GM18870 (cell line): ENCODE data around the gene SIMC1.
"Not testable (repeated sequence)": the region's sequence is repeated elsewhere in the genome, so short reads cannot be mapped to it uniquely, and the experiment has no call there.

Experiments
- ATAC-seq: cut with Tn5 transposase; IDR thresholded peaks from one replicate; pipeline ENCODE4 v1.9.1; 2021; ENCODE audit warnings: moderate library complexity; ENCODE audit not compliant: unreplicated experiment

The SIMC1 gene

GRCh38 chr5:176290057-176290840 is 52.0 kb downstream of the SIMC1 start:
- ATAC-seq: not testable (repeated sequence)

DNA sequence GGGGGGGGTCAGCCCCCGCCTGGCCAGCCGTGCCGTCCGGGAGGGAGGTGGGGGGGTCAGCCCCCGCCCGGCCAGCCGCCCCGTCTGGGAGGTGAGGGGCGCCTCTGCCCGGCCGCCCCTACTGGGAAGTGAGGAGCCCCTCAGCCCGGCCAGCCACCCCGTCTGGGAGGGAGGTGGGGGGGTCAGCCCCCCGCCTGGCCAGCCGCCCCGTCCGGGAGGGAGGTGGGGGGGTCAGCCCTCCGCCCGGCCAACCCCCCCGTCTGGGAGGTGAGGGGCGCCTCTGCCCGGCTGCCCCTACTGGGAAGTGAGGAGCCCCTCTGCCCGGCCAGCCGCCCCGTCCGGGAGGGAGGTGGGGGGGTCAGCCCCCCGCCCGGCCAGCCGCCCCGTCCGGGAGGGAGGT is 67.1 kb downstream of the SIMC1 start:
- not testable (repeated sequence) for ATAC-seq

- ATAC-seq: no peak
Observed at GRCh38 chr5:176317534-176318374, 79.5 kb downstream of the SIMC1 start.

DNA sequence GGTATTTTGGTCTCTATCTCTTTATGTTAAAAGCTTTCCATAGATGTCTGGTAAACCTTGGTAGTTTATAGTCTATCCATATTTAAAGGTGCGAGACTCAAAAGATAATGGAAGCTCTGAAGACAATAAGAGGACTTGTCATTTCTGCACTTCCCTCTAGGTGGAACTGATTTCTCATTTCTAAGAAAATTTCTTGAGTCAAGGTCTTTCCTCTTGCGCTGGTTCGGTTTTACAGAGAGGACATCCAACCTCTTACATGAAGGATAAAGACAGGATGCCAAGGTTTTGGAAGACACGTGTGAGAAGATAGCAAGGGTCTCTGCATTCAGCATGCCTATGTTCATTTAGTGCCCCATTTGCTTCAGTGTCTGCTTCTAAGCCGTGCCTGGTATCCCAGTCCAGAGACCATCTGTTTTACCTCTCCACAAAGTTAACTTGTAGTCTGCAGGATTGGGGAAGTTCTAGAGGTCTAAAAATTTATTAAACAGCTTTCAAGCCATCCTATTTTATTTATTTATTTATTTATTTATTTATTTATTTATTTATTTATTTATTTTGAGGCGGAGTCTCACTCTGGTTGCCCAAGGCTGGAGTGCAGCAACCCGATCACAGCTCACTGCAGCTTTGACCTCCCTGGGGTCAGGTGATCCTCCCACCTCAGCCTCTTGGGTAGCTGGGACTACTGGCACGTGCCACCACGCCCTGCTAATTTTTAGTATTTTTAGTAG is 81.8 kb downstream of the SIMC1 start:
- no peak for ATAC-seq

DNA sequence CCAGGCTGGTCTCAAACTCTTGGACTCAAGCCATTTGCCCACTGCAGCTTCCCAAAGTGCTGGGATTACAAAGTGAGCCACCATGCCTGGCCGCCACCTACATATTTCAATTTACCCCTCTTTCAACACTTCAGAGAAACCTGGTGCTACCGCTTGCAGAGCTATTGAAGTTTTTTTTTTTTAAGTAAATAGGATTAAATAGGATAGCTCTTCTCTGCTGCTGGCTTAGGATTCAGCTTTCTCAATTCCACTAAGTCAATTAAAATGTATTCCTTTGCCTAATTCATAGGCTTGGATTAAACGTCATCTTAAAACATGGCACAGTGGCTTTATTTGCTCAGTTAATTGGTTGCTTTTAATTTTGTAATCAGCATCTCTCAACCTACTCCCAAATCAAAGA is 82.4 kb downstream of the SIMC1 start:
- ATAC-seq: no peak

- no peak for ATAC-seq
Observed at GRCh38 chr5:176334031-176334770, 96.0 kb downstream of the SIMC1 start.

GRCh38 chr5:176337913-176338312 is 99.7 kb downstream of the SIMC1 start:
- ATAC-seq: no peak

DNA sequence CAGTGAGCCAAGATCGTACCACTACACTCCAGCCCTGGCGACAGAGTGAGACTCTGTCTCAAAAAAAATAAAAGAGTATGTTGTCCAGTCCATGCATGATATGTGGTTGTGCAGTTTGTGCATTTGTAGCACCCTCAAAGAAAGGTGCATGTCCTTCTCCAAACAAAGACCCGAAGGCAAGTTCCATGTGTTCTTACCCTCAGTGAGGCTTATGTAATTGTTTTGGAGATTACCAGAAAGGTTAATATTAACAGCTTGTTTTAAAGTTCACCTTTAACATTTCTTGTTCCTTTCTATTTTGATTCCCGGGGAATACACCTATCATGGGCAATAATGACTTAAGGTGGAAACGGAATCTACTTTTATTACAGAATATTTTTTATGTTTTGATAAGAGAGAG is 101.1 kb downstream of the SIMC1 start:
- no peak for ATAC-seq

DNA sequence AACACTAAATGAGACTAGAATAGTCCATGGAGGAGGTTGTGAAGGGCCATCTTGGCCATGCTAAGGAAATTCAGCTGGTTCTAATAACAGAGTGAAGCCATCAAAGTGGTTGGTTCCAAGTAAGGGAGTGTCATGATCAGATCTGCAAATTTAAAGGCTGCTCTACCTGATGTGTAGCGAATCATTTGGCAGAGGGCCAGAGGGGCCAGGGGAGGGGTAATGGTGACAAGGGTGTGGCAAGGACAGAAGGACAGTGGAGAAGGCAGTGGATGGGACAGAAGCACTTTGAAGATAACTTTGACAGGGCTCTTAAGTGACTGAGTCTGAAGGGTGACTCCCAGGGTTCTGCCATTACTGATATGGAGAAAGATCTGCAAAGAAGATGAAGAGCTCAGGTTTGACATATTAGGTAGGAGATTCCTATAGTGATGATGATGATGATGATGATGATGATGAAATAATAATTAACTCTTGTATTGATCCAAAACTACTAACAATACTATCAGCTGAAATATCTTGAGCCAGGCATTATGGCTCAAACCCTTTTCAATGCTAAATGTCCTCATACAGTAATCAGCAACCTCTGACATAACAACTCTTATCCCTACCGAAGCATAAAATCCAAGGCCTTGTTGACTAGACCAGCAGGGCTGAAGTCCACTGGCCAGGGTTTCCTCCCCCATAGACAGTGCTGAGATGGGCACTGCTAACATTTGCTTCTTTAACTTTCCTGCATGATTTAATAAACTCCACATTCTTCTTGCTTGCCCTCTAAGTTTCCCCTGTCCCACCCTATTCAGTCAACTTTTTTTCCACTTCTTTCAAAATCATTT is 103.3 kb downstream of the SIMC1 start:
- no peak for ATAC-seq

- ATAC-seq: no peak
Observed at GRCh38 chr5:176342158-176342483, 103.9 kb downstream of the SIMC1 start.

GRCh38 chr5:176342766-176343458 is 104.7 kb downstream of the SIMC1 start:
- ATAC-seq: no peak

- no peak for ATAC-seq
Observed at GRCh38 chr5:176350416-176350815, 112.2 kb downstream of the SIMC1 start.

DNA sequence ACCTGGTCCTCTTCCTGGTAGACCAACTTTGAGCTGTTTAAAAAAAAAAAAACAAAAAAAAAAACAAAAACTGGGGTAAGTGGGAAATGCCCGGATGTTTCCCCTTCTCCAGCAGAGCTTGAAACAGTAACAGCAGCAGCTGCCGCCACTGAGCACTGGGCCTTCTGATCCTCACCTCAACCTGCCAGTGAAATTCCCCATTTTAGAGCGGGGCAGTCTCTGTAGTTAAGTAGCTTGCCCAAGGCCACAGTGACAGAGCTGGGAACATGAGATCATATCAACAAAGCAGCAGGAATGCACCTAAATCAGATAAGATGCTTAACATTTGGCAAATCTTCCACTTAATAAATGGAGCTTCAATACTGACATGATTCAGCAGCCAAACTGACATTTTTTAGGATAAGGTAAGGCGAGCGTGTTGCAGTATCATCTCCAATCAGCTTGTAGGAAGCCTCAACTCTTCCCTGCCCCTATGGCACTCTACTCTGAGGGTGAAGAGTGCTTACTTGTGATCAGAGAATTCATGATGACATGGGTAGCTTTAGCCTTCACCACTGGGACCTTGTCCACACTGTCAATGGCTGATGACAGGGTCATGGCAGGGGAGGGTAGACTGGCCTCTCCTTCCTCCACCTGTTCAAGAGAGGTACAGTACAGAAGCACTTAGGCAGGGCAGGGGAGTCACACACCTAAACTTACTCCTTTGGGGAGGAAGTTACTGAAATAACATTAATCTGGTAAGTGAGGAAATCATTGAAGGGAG is 114.1 kb downstream of the SIMC1 start:
- ATAC-seq: no peak

GRCh38 chr5:176353533-176353932 is 115.3 kb downstream of the SIMC1 start:
- no peak for ATAC-seq

- ATAC-seq: no peak
Observed at GRCh38 chr5:176355400-176356178, 117.4 kb downstream of the SIMC1 start.

GRCh38 chr5:176356179-176356566 is 117.9 kb downstream of the SIMC1 start:
- no peak for ATAC-seq

DNA sequence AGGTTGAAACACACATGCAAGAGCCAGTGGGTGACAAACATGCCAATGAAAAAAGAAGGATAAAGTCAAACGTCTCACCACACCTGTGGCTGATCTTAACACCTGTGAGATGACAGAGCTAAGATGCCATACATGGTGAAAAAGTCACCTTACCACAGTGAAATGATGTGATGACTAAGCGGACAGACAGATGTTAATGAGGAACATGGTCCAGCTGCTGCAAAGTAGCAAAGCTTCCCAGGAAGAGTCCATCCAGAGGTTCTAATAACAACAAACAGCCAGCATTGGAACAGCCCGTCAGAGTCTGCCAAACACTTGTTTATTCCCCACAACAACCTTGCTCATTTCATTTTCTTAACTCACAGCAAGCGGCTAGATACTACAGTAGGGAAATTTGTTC is 121.4 kb downstream of the SIMC1 start:
- no peak for ATAC-seq

GRCh38 chr5:176360894-176361436 is 122.7 kb downstream of the SIMC1 start:
- no peak for ATAC-seq
